CD4-positive, CD25-positive, alpha-beta regulatory T cell (primary cell): Measurements from ENCODE around the gene EPHA6. TPM values are rescaled to one million over a fixed set of nuclear protein-coding genes. Genes with fewer than 3 reads are reported as not detected.
"Not testable (repeated sequence)": the region's sequence is repeated elsewhere in the genome, so short reads cannot be mapped to it uniquely, and the experiment has no call there.

Source experiments
- ATAC-seq, 2 donors: fragments of 150-1000 bp; cut with Tn5 transposase; one replicate each; pipeline ENCODE4 v1.10.0; 2021; ENCODE audit warnings: low read depth in 2 of 2, moderate number of reproducible peaks in 2 of 2, moderate library complexity in 1 of 2
- DNase-seq, 3 donors: peaks; one replicate each; pipeline versions ENCODE4 v3.0.0 to v3.0.0-alpha.2; 2012 to 2022; ENCODE audit warnings: mixed read lengths in 1 of 3
- H3K27ac ChIP-seq: one replicate; pipeline ENCODE4 v1.7.0; 2013; ENCODE audit warnings: mild to moderate bottlenecking, low read length; ENCODE audit not compliant: insufficient read depth, poor library complexity, severe bottlenecking
- H3K27me3 ChIP-seq: one replicate; pipeline ENCODE4 v1.7.0; 2013; ENCODE audit warnings: low read length; ENCODE audit not compliant: control insufficient read depth, insufficient read depth
- H3K36me3 ChIP-seq: one replicate; pipeline ENCODE4 v1.7.0; 2013; ENCODE audit warnings: mild to moderate bottlenecking, low read length, moderate library complexity; ENCODE audit not compliant: control insufficient read depth, insufficient read depth
- H3K4me1 ChIP-seq: 2 replicates; pipeline ENCODE4 v1.7.0; 2013; ENCODE audit warnings: mild to moderate bottlenecking, low read length; ENCODE audit not compliant: insufficient read depth, control insufficient read depth, poor library complexity, severe bottlenecking
- H3K4me3 ChIP-seq: one replicate; pipeline ENCODE4 v1.7.0; 2013; ENCODE audit warnings: low read depth, mild to moderate bottlenecking, low read length, moderate library complexity
- H3K9me3 ChIP-seq, 2 experiments: 1 replicate in 1 of 2; 2 replicates in 1 of 2; pipeline ENCODE4 v1.7.0; 2013; ENCODE audit warnings: low read length in 2 of 2, mild to moderate bottlenecking in 1 of 2, moderate library complexity in 1 of 2; ENCODE audit not compliant: control insufficient read depth in 2 of 2
- H3K27ac Mint-ChIP-seq, 3 donors: one replicate each; pipeline ENCODE4 v1.8.0; 2020 to 2022; ENCODE audit warnings: mild to moderate bottlenecking in 3 of 3, mixed read lengths in 3 of 3, moderate library complexity in 2 of 3
- H3K27me3 Mint-ChIP-seq: one replicate; pipeline ENCODE4 v1.8.0; 2022; ENCODE audit warnings: mild to moderate bottlenecking, mixed read lengths
- H3K36me3 Mint-ChIP-seq: one replicate; pipeline ENCODE4 v1.8.0; 2020; ENCODE audit warnings: mixed read lengths
- H3K4me1 Mint-ChIP-seq, 4 donors: one replicate each; pipeline ENCODE4 v1.8.0; 2020 to 2022; ENCODE audit warnings: mixed read lengths in 4 of 4, mild to moderate bottlenecking in 1 of 4
- H3K4me3 Mint-ChIP-seq, 4 donors: one replicate each; pipeline ENCODE4 v1.8.0; 2020 to 2022; ENCODE audit warnings: mild to moderate bottlenecking in 4 of 4, mixed read lengths in 4 of 4, moderate library complexity in 3 of 4
- H3K9me3 Mint-ChIP-seq, 7 donors: one replicate each; pipeline ENCODE4 v1.8.0; 2020 to 2022; ENCODE audit warnings: mixed read lengths in 7 of 7, mild to moderate bottlenecking in 3 of 7, moderate library complexity in 2 of 7
- polyA plus RNA-seq, 4 donors: library from polyadenylated mRNA; unstranded; fragments of 300-500 nt; fragmentation: Illumina TruSeq; gene quantifications; one replicate each; pipeline ENCODE4 v1.2.3, GENCODE V29; 2021
- total RNA-seq: library from RNA; stranded (reverse); gene quantifications from one replicate; pipeline ENCODE4 v1.2.3, GENCODE V29; 2022

EPHA6 gene
- total and polyA plus RNA-seq, 5 donors from 2014 or later, result not detected

DNA sequence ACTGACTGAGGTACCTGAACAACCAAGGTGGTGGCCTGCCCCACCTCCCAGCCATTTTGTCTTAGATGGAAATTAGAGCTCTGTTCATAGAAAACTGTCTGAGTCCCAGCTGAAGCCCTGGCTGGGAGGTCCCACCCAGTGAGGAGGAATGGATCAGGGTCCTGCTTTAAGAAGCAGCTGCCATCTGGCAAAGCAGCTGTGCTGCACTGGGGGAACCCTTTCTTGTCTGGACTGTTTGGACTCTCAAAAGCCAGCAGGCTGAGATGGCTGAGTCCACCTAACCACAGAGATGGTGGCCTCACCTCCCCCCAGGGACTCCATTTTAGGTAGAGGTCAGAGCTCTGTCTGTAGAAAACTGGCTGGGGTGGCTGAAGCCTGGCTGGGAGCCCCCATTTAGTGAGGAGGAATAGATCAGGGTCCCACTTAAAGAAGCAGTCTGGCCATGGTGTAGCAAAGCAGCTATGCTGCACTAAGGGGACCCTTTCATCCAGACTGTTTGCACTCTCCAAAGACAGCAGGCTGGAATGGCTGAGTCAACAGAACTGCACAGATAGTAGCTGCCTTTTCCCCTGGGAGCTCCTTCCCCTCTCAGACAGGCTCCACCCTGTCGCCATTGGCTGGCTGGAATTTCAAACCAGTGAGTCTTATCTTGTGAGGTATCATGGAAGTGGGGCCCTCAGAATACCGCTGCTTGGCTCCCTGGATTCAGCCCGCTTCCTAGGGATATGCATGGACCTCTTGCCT lies 116.9 kb downstream of the EPHA6 start:
- Mint-ChIP-seq H3K27ac (no peak overlapping the region), H3K27me3 (no peaks in the 10 kb centered on the region), H3K9me3 (peaks cover 0 to 35% (median 13%) of the 10 kb centered on the region in 7 donors), H3K4me1 (no peaks in the 10 kb centered on the region), H3K36me3 (no peaks in the 10 kb centered on the region), H3K4me3 (no peak overlapping the region)
- H3K9me3 ChIP-seq, result peaks cover 4 to 31% of the 10 kb centered on the region in 2 experiments
- H3K36me3 ChIP-seq, result no peaks in the 10 kb centered on the region
- no peak overlapping the region for H3K27ac ChIP-seq
- no peaks in the 10 kb centered on the region for H3K27me3 ChIP-seq
- ATAC-seq (no peak), DNase-seq (no peak)
- no peaks in the 10 kb centered on the region for H3K4me1 ChIP-seq
- no peak overlapping the region for H3K4me3 ChIP-seq

DNA sequence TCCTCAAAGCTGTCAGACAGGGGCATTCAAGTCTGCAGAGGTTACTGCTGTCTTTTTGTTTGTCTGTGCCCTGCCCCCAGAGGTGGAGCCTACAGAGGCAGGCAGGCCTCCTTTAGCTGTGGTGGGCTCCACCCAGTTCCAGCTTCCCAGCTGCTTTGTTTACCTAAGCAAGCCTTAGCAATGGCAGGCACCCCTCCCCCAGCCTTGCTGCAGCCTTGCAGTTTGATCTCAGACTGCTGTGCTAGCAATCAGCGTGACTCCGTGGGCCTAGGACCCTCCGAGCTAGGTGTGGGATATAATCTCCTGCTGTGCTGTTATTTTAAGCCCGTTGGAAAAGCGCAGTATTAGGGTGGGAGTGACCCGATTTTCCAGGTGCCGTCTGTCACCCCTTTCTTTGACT lies 127.7 kb downstream of the EPHA6 start:
- not testable (repeated sequence) for H3K4me3 ChIP-seq, DNase-seq, H3K4me3 Mint-ChIP-seq, H3K27me3 Mint-ChIP-seq, H3K4me1 Mint-ChIP-seq, H3K36me3 Mint-ChIP-seq, H3K36me3 ChIP-seq, H3K27me3 ChIP-seq, H3K27ac ChIP-seq, ATAC-seq, H3K4me1 ChIP-seq, H3K27ac Mint-ChIP-seq, H3K9me3 ChIP-seq
- H3K9me3 Mint-ChIP-seq, result peaks cover 0 to 22% (median 12%) of the 10 kb centered on the region in 7 donors

DNA sequence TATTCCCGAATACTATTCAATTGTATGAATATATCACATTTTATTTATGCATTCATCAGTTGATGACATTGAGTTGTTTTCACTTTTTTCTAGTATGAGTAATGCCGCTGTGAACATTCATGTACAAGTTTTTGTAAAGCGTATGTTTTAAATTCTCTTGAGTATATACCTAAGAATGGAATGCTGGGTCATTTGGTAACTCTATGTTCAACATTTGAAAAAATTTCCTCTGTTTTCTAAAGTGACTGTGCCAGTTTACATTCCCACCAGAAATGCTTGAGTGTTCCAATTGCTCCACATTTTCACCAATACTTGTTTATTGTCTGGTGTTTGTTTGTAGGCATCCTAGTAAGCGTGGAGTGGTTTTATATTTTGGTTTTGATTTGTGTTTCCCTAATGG lies 144.5 kb downstream of the EPHA6 start:
- H3K27me3 ChIP-seq, result no peaks in the 10 kb centered on the region
- no peaks in the 10 kb centered on the region for H3K4me1 ChIP-seq
- no peaks in the 10 kb centered on the region for H3K27me3 Mint-ChIP-seq
- DNase-seq (no peak), ATAC-seq (no peak)
- H3K36me3 Mint-ChIP-seq, result no peaks in the 10 kb centered on the region
- H3K4me3 ChIP-seq, result no peak overlapping the region
- H3K36me3 ChIP-seq, result no peaks in the 10 kb centered on the region
- H3K4me1 Mint-ChIP-seq, result no peaks in the 10 kb centered on the region
- H3K27ac ChIP-seq, result no peak overlapping the region
- no peak overlapping the region for H3K27ac Mint-ChIP-seq
- H3K9me3 ChIP-seq, result no peaks in the 10 kb centered on the region
- H3K9me3 Mint-ChIP-seq, result peaks cover 0 to 15% (median 3%) of the 10 kb centered on the region in 7 donors
- no peak overlapping the region for H3K4me3 Mint-ChIP-seq

DNA sequence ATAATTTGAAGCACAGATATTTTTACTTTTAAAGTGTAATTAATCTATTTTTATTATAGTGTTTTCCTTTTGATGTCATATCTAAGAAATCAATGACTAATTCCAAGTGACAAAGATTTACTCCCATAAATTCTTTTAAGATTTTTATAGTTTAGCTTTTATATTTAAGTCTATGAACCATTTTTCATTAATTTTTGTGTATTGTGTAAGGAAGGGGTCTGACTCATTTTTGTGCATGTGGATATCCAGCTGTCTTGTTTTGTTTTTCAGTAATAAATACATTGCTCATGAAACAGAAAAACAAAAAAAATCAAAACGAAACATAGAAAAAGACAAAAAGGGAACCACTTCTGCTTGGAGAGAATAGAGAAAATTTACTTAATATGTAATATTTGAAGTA lies 145.1 kb downstream of the EPHA6 start:
- peaks cover 0 to 9% (median 3%) of the 10 kb centered on the region in 7 donors for H3K9me3 Mint-ChIP-seq
- ATAC-seq (no peak), DNase-seq (no peak)
- H3K36me3 ChIP-seq, result no peaks in the 10 kb centered on the region
- H3K27ac Mint-ChIP-seq, result no peak overlapping the region
- H3K27ac ChIP-seq, result no peak overlapping the region
- no peaks in the 10 kb centered on the region for H3K4me1 ChIP-seq
- H3K9me3 ChIP-seq, result no peaks in the 10 kb centered on the region
- H3K4me3 ChIP-seq, result no peak overlapping the region
- no peaks in the 10 kb centered on the region for H3K27me3 Mint-ChIP-seq
- no peaks in the 10 kb centered on the region for H3K4me1 Mint-ChIP-seq
- H3K36me3 Mint-ChIP-seq, result no peaks in the 10 kb centered on the region
- H3K4me3 Mint-ChIP-seq, result no peak overlapping the region
- no peaks in the 10 kb centered on the region for H3K27me3 ChIP-seq

DNA sequence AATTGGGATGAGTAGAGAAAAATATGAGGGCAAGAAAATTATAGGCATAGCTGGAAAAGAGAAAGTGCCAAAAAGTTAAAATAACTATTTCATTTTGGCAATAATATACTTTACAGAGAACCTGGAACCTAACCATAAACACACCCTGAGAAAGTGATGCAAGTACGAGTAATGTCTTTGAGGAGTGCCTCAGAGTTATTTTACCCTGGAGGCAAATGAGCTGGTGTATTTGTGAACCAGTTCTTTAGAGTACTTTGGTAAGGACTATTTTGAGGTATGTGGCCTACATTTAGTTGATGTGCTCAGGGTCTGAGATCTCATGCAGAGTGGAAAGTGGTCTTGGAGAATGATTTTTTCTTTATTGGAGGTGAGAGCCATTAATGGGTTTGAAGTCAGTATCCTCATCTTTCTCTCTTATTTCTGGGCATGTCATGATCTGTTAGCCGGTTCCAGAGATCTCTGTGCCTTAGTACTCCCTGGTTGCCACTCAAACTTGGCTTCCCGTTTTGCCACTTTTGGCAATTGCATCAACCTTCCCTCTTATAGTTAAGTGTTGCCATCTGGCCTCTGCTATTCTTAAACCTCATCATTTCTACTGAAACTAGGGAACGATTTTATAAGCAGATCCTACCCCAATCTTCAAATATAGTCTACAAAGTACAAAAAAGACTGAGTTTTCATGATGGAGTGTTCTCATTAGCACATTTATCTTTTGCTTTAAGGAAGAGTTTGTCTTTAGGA lies 145.7 kb downstream of the EPHA6 start:
- no peaks in the 10 kb centered on the region for H3K4me1 ChIP-seq
- DNase-seq, result no peak
- H3K27ac ChIP-seq, result no peak overlapping the region
- no peaks in the 10 kb centered on the region for H3K36me3 Mint-ChIP-seq
- no peaks in the 10 kb centered on the region for H3K4me1 Mint-ChIP-seq
- no peak for ATAC-seq
- no peak overlapping the region for H3K4me3 Mint-ChIP-seq
- no peak overlapping the region for H3K4me3 ChIP-seq
- no peaks in the 10 kb centered on the region for H3K27me3 ChIP-seq
- H3K36me3 ChIP-seq, result no peaks in the 10 kb centered on the region
- no peaks in the 10 kb centered on the region for H3K27me3 Mint-ChIP-seq
- H3K9me3 Mint-ChIP-seq, result peaks cover 0 to 9% (median 3%) of the 10 kb centered on the region in 7 donors
- no peaks in the 10 kb centered on the region for H3K9me3 ChIP-seq
- no peak overlapping the region for H3K27ac Mint-ChIP-seq

DNA sequence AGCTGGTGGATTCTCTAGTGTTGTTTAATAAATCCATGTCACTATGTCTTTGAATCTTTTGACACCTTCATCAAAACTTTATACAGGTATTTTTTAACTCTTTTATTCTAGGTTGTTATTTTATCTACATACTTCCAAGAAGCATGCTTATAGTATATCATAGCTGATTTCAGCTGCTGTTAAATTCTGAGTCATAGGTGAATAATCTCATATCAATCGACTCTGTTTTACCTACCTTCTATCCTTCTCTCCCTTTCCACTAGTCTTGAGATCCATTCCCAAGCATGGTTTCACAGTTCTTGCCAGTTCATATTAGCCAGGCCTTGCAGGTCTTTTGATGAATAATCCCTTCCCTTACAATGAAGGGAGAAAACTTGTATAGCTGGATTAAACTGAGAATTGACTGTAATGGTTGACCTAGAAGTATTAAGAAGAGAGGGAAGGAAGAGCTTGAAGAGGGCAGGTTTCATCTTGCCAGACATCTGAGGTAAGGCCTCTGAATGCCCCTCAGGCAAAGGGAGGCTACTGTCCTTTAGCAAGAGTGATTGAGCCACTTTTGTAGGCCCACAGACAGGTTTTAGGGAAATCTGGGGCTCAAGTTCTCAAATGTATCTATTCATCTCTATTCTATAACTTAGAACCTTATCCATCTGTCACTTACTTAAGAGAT lies 146.4 kb downstream of the EPHA6 start:
- H3K4me3 ChIP-seq, result no peak overlapping the region
- Mint-ChIP-seq H3K27ac (no peak overlapping the region), H3K4me3 (no peak overlapping the region), H3K36me3 (no peaks in the 10 kb centered on the region), H3K9me3 (peaks cover 0 to 9% (median 3%) of the 10 kb centered on the region in 7 donors), H3K27me3 (no peaks in the 10 kb centered on the region), H3K4me1 (no peaks in the 10 kb centered on the region)
- H3K9me3 ChIP-seq, result no peaks in the 10 kb centered on the region
- H3K4me1 ChIP-seq, result no peaks in the 10 kb centered on the region
- no peak overlapping the region for H3K27ac ChIP-seq
- DNase-seq (no peak), ATAC-seq (no peak)
- no peaks in the 10 kb centered on the region for H3K27me3 ChIP-seq
- no peaks in the 10 kb centered on the region for H3K36me3 ChIP-seq

DNA sequence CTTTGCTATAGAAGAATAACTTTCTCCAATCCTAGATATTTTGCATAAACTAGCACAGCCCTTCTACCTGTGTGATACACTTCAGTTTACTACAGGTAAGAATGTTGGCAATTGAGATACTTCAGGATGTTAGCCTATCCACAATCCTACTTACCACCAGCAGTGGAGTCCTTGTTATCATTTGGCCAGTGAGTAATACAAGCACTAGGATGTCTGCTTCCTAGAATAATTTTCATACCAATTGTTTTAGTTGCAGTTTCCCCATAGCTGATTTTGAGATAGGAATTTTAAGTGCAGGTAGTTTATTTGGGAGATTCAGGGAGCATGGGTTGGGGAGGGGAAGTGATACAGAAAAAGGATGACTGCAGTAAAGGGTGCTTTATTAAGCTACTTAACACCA lies 147.2 kb downstream of the EPHA6 start:
- H3K9me3 ChIP-seq, result no peaks in the 10 kb centered on the region
- no peaks in the 10 kb centered on the region for H3K4me1 ChIP-seq
- no peaks in the 10 kb centered on the region for H3K36me3 Mint-ChIP-seq
- H3K36me3 ChIP-seq, result no peaks in the 10 kb centered on the region
- no peak overlapping the region for H3K4me3 ChIP-seq
- H3K27me3 Mint-ChIP-seq, result no peaks in the 10 kb centered on the region
- DNase-seq (no peak), ATAC-seq (no peak)
- H3K27ac Mint-ChIP-seq, result no peak overlapping the region
- no peak overlapping the region for H3K4me3 Mint-ChIP-seq
- H3K9me3 Mint-ChIP-seq, result peaks cover 0 to 9% (median 3%) of the 10 kb centered on the region in 7 donors
- H3K27me3 ChIP-seq, result no peaks in the 10 kb centered on the region
- no peak overlapping the region for H3K27ac ChIP-seq
- no peaks in the 10 kb centered on the region for H3K4me1 Mint-ChIP-seq
